AG09319 (cell line): ENCODE measurements around the gene FRMD4B.

Source experiments
- DNase-seq: peaks from one replicate; pipeline ENCODE4 v3.0.0-alpha.2; 2010; ENCODE audit warnings: low read depth; ENCODE audit errors: extremely low read depth
- CTCF ChIP-seq: IDR thresholded peaks from 2 replicates; pipeline ENCODE4 v1.5.1; 2011; ENCODE audit warnings: low read depth, mild to moderate bottlenecking, inconsistent platforms, low read length, moderate library complexity

Gene FRMD4B

GRCh38 chr3:69297501-69297900 is 88.4 kb downstream of the FRMD4B start:
- no peak for TF ChIP-seq CTCF
- no peak for DNase-seq

GRCh38 chr3:69296995-69297394 is 88.9 kb downstream of the FRMD4B start:
- no peak for DNase-seq
- TF ChIP-seq CTCF, result no peak

- TF ChIP-seq CTCF, result no peak
- no peak for DNase-seq
Measured at GRCh38 chr3:69294014-69294766, 91.7 kb downstream of the FRMD4B start.

- no peak for DNase-seq
- no peak for TF ChIP-seq CTCF
Measured at GRCh38 chr3:69292959-69293574, 92.8 kb downstream of the FRMD4B start.

- TF ChIP-seq CTCF, result no peak
- no peak for DNase-seq
Measured at GRCh38 chr3:69292185-69292584, 93.7 kb downstream of the FRMD4B start.

- no peak for TF ChIP-seq CTCF
- DNase-seq, result no peak
Measured at GRCh38 chr3:69290430-69290829, 95.5 kb downstream of the FRMD4B start.

- no peak for DNase-seq
- TF ChIP-seq CTCF, result no peak
Measured at GRCh38 chr3:69290006-69290405, 95.9 kb downstream of the FRMD4B start.
